HCT116 (cell line): ENCODE measurements around the gene SELENBP1. TPM values are rescaled to one million over a fixed set of nuclear protein-coding genes. Genes with fewer than 3 reads are reported as not detected.

ENCODE experiments used
- ATAC-seq: fragments of 200-7000 bp; cut with Tn5 transposase; 2 replicates; pipeline ENCODE4 v1.9.1; 2020; ENCODE audit warnings: mild to moderate bottlenecking, moderate library complexity
- BruUV-seq: library from RNA; stranded (reverse); fragments of 400-500 nt; replicated peaks from 2 replicates; lab custom pipeline; 2021; lab: Mats Ljungman, UMichigan
- CTCF ChIA-PET: fragments of 300-600 bp; sonication (Branson Sonifier 250); formaldehyde crosslinking; loops from one replicate; lab custom pipeline; 2021; ENCODE audit warnings: antibody characterized with exemption; lab: Charles Lee
- POLR2A ChIA-PET: fragments of 300-600, 350-600 bp; sonication (Branson Sonifier 250); formaldehyde crosslinking; loops from one replicate; lab custom pipeline; 2021; ENCODE audit warnings: antibody characterized with exemption; lab: Charles Lee
- RAD21 ChIA-PET, 2 experiments: fragments of 300-600 bp; sonication (Branson Sonifier 250); formaldehyde crosslinking; loops; one replicate each; lab custom pipeline; 2023; ENCODE audit warnings: low total read pairs in 2 of 2; ENCODE audit not compliant: uncharacterized antibody in 2 of 2, unreplicated experiment in 2 of 2, low non-redundant PET in 1 of 2; lab: Charles Lee
- DNase-seq: peaks from one replicate; pipeline ENCODE4 v3.0.0-alpha.2; 2010; ENCODE audit warnings: low read depth, low spot score
- H2AFZ ChIP-seq: fragments of 200-600 bp; shearing (Covaris generic), sonication (generic); 2 replicates; pipeline ENCODE4 v1.6.1; 2017; ENCODE audit warnings: low read depth, mixed run types, mixed read lengths, antibody characterized with exemption, low read length; ENCODE audit not compliant: poor library complexity, severe bottlenecking
- H3K27ac ChIP-seq: 2 replicates; pipeline ENCODE4 v1.5.1; 2012; ENCODE audit warnings: low read depth, low read length
- H3K27me3 ChIP-seq: fragments of 200-600 bp; sonication (generic); 2 replicates; pipeline ENCODE4 v1.6.1; 2016; ENCODE audit warnings: mixed run types, low read length, mixed read lengths; ENCODE audit not compliant: insufficient read depth
- H3K36me3 ChIP-seq, 2 experiments: fragments of 200-500 bp in 1 of 2; fragments of 200-600 bp in 1 of 2; sonication (Bioruptor generic) in 1 of 2; sonication (generic) in 1 of 2; 2 replicates each; pipeline versions ENCODE4 v1.5.1 to v1.6.1; 2014 to 2016; ENCODE audit warnings: low read length in 2 of 2, inconsistent platforms in 1 of 2, mixed read lengths in 1 of 2, mixed run types in 1 of 2; ENCODE audit not compliant: insufficient read depth in 2 of 2, control insufficient read depth in 1 of 2
- H3K4me1 ChIP-seq, 2 experiments: fragments of 200-600 bp in 1 of 2; sonication (generic) in 1 of 2; 2 replicates each; pipeline versions ENCODE4 v1.5.1 to v1.6.1; 2012 to 2017; ENCODE audit warnings: low read length in 2 of 2, inconsistent platforms in 1 of 2, mild to moderate bottlenecking in 1 of 2, mixed read lengths in 1 of 2, mixed run types in 1 of 2, moderate library complexity in 1 of 2; ENCODE audit not compliant: insufficient read depth in 2 of 2, control insufficient read depth in 1 of 2
- H3K4me2 ChIP-seq: fragments of 200-600 bp; sonication (generic); 2 replicates; pipeline ENCODE4 v1.6.1; 2017; ENCODE audit warnings: mixed run types, low read length, mixed read lengths
- H3K4me3 ChIP-seq, 2 experiments: fragments of 200-600 bp in 1 of 2; sonication (generic) in 1 of 2; replicated peaks in 1 of 2; 2 replicates each; pipeline ENCODE4 v1.5.1; 2011 to 2016; ENCODE audit warnings: low read length in 2 of 2, control low read depth in 1 of 2, low read depth in 1 of 2, mild to moderate bottlenecking in 1 of 2, mixed read lengths in 1 of 2, mixed run types in 1 of 2
- H3K79me2 ChIP-seq: fragments of 200-600 bp; sonication (generic); 2 replicates; pipeline ENCODE4 v1.6.1; 2017; ENCODE audit warnings: mild to moderate bottlenecking, mixed run types, low read length, moderate library complexity, mixed read lengths; ENCODE audit not compliant: insufficient read depth
- H3K9ac ChIP-seq: fragments of 200-600 bp; sonication (generic); 2 replicates; pipeline ENCODE4 v1.6.1; 2016; ENCODE audit warnings: low read length, mixed read lengths
- H3K9me2 ChIP-seq: fragments of 200-600 bp; sonication (generic), shearing (Covaris generic); 2 replicates; pipeline ENCODE4 v1.6.1; 2017; ENCODE audit warnings: mixed run types, mild to moderate bottlenecking, moderate library complexity; ENCODE audit not compliant: insufficient read depth
- H3K9me3 ChIP-seq, 2 experiments: fragments of 200-500 bp in 1 of 2; fragments of 200-600 bp in 1 of 2; sonication (Bioruptor generic) in 1 of 2; sonication (generic) in 1 of 2; 2 replicates each; pipeline ENCODE4 v1.6.1; 2014 to 2017; ENCODE audit warnings: low read length in 2 of 2, mixed read lengths in 2 of 2, inconsistent platforms in 1 of 2, low read depth in 1 of 2, mild to moderate bottlenecking in 1 of 2, mixed run types in 1 of 2, moderate library complexity in 1 of 2; ENCODE audit not compliant: control insufficient read depth in 1 of 2, insufficient read depth in 1 of 2
- H4K20me1 ChIP-seq: fragments of 200-600 bp; sonication (generic), shearing (Covaris generic); 2 replicates; pipeline ENCODE4 v1.6.1; 2017; ENCODE audit warnings: mixed run types, mild to moderate bottlenecking, moderate library complexity; ENCODE audit not compliant: insufficient read depth
- ATF3 ChIP-seq: IDR thresholded peaks from 2 replicates; pipeline ENCODE4 v1.6.1; 2012
- CEBPB ChIP-seq: IDR thresholded peaks from 2 replicates; pipeline ENCODE4 v1.6.1; 2012; ENCODE audit warnings: low read depth
- EGR1 ChIP-seq: IDR thresholded peaks from 2 replicates; pipeline ENCODE4 v1.6.1; 2012; ENCODE audit warnings: low read depth
- ELF1 ChIP-seq: IDR thresholded peaks from 2 replicates; pipeline ENCODE4 v1.6.1; 2012; ENCODE audit warnings: low read depth, borderline replicate concordance
- JUND ChIP-seq: IDR thresholded peaks from 2 replicates; pipeline ENCODE4 v1.6.1; 2012
- MAX ChIP-seq: IDR thresholded peaks from 2 replicates; pipeline ENCODE4 v1.6.1; 2012
- POLR2A ChIP-seq: IDR thresholded peaks from 2 replicates; pipeline ENCODE4 v1.7.0; 2011; ENCODE audit warnings: borderline replicate concordance; ENCODE audit not compliant: insufficient read depth, insufficient read length; ENCODE audit errors: extremely low read depth
- POLR2AphosphoS5 ChIP-seq: IDR thresholded peaks from 2 replicates; pipeline ENCODE4 v1.6.1; 2011; ENCODE audit warnings: mild to moderate bottlenecking, low read depth, low read length, moderate library complexity
- SP1 ChIP-seq: IDR thresholded peaks from 2 replicates; pipeline ENCODE4 v1.6.1; 2012; ENCODE audit warnings: low read depth
- SRF ChIP-seq: IDR thresholded peaks from 2 replicates; pipeline ENCODE4 v1.6.1; 2012; ENCODE audit warnings: low read depth
- YY1 ChIP-seq: IDR thresholded peaks from 2 replicates; pipeline ENCODE4 v1.6.1; 2011; ENCODE audit warnings: low read length, low read depth, moderate library complexity, mild to moderate bottlenecking; ENCODE audit not compliant: insufficient replicate concordance; ENCODE audit errors: extremely low read depth
- ZBTB33 ChIP-seq: IDR thresholded peaks from 2 replicates; pipeline ENCODE4 v1.6.1; 2011; ENCODE audit warnings: mild to moderate bottlenecking, low read length, moderate library complexity; ENCODE audit not compliant: insufficient replicate concordance; ENCODE audit errors: extremely low read depth
- ZFX ChIP-seq: fragments of 450-650 bp; IDR thresholded peaks from 2 replicates; pipeline ENCODE4 v1.6.1; 2017
- intact Hi-C: fragments of 100-400 bp; cut with micrococcal nuclease; formaldehyde crosslinking; loops from 2 replicates; pipeline ENCODE4 v1.10.0; 2022
- total RNA-seq: library from RNA; stranded (reverse); gene quantifications from one replicate; pipeline ENCODE4 v1.2.1, GENCODE V29; 2021; ENCODE audit not compliant: unreplicated experiment

Gene SELENBP1
- total RNA-seq, 1 experiment from 2014 or later = 0.42 TPM

- Histone ChIP-seq H2AFZ (no peak overlapping the region), H3K36me3 (peaks cover 19 to 29% of the 10 kb centered on the region in 2 experiments), H3K4me1 (no peaks in the 10 kb centered on the region), H3K9me2 (no peaks in the 10 kb centered on the region), H3K27ac (no peak overlapping the region), H4K20me1 (no peaks in the 10 kb centered on the region), H3K9ac (no peak overlapping the region), H3K27me3 (no peaks in the 10 kb centered on the region), H3K9me3 (no peaks in the 10 kb centered on the region), H3K79me2 (no peaks in the 10 kb centered on the region), H3K4me3 (no peak overlapping the region), H3K4me2 (no peak overlapping the region)
- intact Hi-C loops = no loop called here
- ChIA-PET POLR2A (interaction anchor here (0.7 kb wide), 1 partner anchor 386 kb away, joined by 5 read pairs; no protein-coding TSS in a partner anchor), CTCF (no interaction called here), RAD21 (interaction anchor here in 1 of 2 experiments (0.7 kb wide), 1 partner anchor 115 kb away, joined by 3 read pairs; no protein-coding TSS in a partner anchor)
- DNase-seq (no peak), ATAC-seq (no peak)
- BruUV-seq = no TSS peak
- TF ChIP-seq ELF1 = no peak
- TF ChIP-seq POLR2AphosphoS5 = no peak
- TF ChIP-seq JUND = no peak
- no peak for TF ChIP-seq MAX
- no peak for TF ChIP-seq YY1
- no peak for TF ChIP-seq ATF3
- TF ChIP-seq CEBPB = no peak
- TF ChIP-seq POLR2A = no peak
- TF ChIP-seq EGR1 = no peak
- TF ChIP-seq ZFX = no peak
- no peak for TF ChIP-seq SRF
- no peak for TF ChIP-seq SP1
- TF ChIP-seq ZBTB33 = no peak
Measured at GRCh38 chr1:151416231-151416630, 43.7 kb upstream of the SELENBP1 start.
